Activated CD4-positive, alpha-beta T cell treated with anti-CD3 and anti-CD28 coated beads for 1 hour (primary cell): ENCODE measurements around the gene CYP26B1.
A peak's percentile ranks its signal among the peaks of the same experiment; 100 is the strongest.

Experiments used
- DNase-seq: peaks from one replicate; pipeline ENCODE4 v3.0.0-alpha.2; 2020

The CYP26B1 gene

DNA sequence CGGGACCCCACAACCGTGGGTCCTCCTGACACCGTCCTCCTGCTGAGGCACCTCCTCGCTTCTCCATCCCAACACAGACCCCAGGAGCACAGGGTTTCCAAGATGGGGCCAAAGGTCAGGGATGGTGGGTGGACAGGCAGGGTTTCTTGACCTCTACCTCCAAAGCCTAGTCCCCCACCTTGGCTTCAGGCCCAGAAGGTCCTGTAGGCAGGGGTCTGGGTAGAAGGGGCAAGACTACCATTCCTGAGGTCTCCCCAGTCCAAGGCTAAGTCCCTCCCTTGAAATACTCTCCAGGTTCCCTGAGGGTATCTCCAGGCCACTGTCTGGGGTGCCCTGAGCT is 7.1 kb downstream of the CYP26B1 start:
- no peak for DNase-seq

DNA sequence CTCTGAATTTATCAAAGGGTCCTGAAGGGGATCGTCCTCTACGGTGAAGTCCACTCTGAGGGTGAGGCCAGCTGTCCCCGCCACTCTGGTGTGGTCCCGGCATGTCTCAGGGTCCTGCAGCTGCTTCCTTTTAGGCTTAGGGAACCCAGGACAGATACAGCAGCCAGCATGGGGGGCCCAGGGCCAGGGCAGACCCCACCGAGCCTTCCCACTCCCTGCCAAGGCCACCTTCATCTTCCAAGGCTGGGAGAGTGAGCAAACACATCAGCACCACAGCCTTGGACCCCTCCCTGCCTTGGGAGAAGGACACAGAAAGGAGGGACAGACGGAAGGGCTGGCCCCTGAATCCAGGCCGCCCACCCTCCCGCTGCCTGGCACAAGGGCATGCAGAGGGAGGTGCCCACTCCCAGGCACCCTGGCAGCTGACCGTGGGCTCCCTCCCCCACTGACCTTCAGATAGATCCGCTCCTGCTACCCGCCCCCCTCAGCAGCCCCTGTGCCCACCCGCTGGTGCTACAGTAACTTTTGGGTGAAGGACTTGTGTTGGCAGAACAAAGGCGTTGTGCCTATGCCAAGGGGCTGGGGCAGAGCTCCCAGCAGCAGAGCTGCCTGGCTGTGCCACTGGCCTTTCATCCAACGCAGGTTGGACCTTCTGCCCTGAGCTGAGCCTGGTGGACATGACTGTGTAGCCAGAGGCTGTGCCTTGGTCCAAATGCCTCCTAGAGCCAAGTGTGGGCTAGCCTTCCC is 7.6 kb downstream of the CYP26B1 start:
- DNase-seq = no peak

DNA sequence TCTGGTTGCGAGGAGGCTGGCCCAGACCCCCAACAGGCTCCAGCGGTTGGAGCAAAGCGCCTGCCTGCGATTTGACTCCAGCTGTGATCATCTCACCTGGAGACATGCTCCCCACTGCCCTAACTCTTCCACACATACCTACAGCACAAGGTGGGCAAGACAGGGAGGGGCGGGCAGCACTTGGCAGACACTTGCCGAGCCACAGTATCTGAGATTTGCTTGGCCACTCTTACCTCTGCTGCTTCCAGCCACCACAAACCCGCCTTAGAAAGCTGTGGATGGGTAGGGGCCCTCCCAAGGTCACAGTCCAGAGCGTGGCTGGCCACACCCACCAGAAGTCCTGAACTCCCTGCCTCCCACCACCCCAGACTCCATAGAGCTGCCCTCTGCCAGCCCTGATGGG is 8.2 kb downstream of the CYP26B1 start:
- no peak for DNase-seq

DNA sequence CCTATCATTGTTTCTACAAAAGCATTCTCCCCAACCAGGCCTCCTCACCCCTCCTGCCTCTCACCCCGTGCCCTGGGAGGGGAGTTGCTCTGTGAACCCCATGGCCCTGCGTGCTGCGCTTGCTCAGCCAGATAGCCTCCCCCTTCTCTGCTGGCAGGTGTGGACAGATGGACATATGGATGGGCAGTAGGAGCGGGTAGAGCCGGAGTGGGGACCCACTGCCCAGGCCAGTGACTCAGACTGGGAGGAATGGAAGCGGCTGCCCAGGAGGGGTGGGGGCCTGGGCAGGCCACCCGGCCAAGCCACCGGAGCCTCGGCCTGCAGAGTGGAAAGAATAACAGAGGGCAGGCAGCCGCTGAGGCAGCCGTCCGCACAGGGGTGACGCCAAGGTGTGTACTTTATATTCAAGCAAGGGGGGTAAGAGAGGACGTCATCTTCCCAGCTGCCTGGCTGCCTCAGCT is 8.7 kb downstream of the CYP26B1 start:
- DNase-seq = no peak

DNA sequence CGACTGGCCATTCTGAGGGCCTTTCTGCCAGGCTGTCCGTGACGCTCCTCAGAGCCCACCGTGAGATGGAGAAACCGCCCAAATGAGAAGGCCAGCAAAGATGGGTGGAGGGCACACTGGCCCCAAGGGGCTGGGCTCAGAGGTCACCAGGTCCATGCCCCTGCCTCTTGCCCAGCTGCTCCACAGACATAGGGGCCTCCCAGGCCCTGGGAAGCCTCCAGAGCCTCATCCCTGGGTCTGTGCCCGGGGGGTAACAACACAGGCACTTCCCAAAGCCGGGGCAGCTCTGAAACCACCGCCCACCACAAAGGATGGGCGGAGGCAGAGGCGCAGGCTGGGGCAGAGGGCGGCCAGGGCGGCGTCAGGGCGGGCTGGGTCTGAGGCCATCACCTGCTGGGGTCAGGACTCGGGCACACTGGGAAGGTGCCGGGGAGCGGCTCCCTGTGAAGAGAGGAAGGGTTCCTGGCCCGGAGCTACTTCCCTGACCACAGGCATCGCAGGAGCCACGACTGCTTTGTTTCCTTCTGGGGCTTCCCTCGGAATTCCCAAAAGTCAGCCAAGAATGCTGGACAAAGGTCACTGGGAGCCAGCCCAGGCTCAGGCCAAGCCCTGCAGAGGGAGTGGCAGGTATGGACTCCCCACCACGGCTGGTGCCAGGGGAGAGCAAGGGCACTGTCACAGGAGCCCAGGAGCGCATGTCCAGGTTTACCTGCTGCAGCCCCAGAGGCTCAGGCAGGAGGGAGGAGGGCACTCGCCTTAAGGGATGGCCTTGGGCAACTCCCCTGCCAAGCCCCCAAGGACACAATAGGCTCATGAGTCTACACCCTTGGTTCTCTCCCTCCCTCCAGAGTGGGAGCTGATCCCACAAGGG is 9.4 kb downstream of the CYP26B1 start:
- DNase-seq = no peak

DNA sequence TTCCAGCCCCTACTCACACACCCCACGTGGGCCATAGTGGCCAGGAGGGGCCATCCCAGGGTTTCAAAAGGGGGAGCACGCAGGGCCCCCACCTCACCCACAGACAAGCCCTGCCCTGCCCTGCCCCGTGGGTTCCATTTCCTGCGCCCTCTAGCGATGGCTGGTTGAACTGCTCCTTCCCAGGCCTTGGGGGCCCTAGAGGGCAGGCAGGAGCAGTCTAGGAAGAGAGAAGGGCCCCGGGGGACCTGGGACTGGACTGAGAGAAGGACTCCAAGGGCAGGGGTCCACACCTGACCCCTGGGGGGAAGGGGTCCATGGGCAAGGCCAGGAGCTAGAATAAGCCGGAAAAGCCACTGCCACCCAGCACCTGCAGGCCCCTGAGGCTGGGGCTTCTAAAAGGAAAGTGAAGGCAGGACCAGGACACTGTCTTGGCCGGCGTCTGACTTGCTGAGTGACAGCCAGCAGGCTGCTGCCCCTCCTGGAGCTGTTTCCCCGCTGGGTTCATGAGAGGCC is 10.1 kb downstream of the CYP26B1 start:
- peak; percentile 40 for DNase-seq

DNA sequence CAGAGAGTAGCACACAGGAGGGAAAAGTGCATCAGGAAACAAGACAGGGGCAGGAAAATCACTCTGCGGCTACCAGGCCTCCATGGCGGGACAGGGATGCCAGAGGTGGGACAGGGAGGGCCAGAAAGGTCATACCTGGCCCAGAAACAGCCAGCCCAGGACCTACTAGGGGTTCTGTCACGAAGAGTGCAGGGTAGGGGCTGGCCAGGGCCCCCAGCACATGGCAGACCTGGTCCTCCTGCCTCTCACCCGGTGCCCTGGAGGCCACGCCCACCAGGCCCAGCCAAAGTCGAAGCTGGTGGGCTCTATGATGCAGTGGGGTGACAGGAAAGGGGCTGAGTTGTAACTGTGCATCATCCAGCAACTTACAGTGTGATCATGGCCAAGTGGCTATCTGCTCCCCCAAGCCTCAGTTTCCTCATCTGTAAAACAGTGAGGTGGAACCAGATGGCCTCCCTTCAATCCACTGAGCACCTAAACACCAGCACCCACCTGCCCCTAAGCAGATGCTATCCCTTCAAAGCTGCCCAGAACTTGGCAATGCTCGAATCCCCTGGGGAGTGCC is 10.6 kb downstream of the CYP26B1 start:
- DNase-seq = no peak

DNA sequence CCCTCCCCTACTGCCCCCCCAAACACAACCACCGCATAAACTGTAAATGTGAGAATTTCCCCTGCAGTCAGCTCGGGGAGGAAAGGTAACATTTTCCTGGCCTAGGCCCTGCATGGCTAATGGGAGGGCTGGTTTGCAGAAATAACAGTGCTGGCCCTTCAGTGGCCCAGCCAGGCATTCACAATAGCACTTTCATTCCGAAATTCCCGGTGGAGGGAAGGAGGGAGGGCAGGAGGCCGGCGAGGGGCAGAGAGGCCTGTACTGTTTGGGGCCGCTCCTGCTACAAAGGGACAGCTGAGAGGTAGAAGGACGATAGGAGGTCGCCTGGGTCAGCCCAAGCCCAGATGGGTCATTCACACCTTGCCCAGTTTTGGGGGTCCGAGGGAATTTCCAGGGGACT is 11.3 kb downstream of the CYP26B1 start:
- DNase-seq = no peak

DNA sequence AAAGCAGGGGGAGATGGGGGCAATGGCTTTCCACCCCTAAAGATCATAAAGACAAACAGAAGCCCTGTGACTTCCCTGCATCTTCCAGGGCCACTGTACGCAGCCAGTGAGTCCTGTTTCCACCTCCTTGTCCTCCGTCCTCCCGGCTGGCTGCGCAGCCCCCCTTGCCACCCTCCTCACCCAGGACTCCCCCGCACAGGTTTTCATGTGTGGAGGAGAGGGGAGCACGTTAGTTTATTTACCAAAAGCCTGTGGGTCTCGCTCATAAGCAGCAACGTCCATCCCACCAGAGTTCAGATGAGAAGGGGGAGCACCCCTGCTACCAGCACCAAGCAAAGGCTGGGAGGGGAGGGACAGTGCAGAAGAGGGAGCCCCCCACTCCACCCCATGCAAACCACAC is 11.7 kb downstream of the CYP26B1 start:
- DNase-seq = no peak

DNA sequence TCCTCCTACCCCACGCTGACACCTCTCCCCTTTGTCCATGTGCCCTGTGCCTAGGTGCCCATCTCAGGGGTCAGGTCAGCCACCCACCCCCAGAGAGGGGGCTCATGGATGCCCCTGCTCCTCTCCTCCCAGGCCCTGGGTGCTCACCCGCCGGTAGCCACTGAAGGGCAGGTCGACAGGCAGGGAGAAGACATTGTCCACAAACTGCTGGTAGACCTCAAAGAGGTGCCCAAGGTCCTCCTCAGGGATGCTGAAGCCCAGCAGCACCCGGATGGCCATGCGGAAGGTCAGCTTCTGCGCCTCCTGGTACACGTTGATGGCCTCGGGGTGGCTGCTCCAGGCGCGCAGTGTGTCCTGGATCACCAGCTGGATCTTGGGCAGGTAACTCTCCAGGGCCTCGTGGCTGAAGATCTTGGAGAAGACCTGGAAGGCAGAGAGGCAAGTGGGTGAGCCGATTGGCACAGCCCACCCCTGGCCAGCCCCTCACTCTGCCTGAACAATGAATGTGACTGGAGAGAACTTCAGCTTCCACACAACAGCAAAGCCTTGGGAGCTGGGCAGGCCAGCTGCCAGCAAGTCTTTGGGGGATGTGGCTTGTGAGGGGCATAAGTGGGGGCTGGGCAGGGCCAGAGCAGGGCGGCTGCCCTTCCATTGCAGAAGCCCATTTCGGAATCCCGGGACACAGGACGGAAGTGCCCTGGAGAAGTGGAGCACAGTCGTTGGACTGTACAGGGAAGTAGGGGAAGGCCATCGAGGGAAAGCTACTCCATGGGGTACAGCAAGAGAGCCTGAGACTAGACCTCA is 12.5 kb downstream of the CYP26B1 start:
- DNase-seq = no peak

DNA sequence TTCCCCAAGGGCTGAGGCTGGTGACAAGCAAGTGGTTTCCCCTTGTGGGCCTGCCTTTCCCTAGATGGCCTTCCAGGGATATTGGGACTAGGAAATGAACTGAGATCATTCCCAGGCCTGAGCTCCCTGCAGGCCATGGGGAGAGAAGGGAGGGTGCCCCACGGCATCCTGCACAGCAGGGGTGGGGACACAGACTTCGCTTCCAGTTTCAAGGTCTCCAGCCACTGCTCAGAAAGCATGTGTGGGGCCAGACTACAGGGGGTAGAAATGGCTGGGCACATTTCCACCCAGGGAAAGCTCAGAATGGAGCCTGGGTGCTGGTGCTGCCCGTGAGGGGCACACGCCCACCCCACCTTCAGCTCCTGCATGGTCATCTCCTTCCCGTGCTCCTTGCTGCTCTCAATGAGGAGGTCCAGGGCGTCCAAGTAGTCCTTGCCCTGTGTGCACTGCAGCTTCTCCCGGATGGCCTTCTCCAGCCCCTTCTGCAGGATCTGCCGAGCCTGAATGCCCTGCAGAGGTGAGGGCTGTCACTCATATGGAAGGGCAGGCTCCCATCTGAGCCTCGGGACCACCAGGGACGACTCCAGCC is 13.2 kb downstream of the CYP26B1 start:
- no peak for DNase-seq

DNA sequence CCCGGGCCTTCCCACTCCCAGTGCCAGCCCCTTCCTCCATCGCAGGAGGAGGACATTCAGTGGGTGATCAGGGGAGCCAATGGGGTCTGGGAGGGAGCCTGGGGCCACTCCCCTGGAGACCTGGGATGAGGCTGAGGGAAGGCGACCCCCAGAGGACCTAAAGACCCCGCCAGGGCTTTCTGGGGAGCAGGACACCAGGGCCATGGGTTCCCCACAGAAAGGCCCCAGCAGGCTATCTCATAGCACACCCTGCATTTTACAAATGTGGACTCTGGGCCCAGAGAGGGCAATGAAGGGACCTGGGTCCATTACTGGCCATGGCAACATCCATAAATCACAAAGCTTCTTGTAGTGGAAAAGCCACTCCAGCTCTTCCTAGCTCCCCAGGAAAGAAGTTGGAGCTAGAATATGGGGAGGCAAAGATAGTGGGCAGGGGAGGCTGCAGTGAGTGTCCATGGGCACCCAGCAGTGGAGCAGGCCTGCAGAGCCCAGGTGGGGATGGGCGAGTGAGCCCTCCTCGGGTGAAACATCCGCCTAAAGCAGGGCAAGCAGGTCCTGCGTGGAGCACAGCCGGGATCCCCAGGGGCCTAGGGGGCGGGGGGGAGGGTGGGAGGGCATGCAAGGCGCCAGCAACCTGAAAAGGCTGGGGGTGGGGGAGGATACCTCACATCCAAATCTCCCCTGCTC is 13.8 kb downstream of the CYP26B1 start:
- DNase-seq = no peak

DNA sequence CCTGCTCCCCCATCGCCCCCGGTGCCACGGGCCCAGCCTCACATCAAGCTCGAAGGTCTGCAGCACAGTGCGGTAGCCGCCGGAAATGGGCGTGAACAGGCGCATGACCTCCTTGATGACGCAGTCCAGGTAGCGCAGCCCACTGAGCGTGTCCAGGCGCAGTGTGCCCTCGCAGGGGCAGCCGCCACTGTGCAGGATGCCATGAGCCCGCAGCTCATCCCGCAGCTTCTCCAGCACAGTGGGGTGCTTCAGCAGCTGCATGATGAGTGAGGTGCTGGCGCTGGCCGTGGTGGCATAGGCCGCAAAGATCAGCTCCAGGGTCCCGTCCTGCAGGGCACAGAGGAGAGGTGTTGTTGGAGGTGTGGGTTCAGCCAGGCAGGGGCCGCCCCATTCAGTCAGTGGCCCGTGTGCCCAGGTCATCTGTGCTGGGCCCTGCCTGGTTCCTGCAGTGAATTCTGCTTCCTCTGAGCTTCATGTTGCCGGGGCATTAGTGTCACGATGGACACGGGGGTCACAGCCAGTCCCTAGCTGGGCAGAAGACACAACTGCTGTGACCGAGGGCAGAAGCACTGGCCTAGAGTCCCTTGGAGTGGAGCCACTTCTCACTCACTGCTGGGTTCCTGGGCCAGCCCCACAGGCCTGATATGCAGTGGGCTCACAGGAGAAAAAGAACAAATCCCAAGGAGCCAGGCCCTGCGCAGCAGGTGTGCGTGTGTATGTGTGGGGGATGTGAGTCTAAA is 14.5 kb downstream of the CYP26B1 start:
- DNase-seq = no peak

DNA sequence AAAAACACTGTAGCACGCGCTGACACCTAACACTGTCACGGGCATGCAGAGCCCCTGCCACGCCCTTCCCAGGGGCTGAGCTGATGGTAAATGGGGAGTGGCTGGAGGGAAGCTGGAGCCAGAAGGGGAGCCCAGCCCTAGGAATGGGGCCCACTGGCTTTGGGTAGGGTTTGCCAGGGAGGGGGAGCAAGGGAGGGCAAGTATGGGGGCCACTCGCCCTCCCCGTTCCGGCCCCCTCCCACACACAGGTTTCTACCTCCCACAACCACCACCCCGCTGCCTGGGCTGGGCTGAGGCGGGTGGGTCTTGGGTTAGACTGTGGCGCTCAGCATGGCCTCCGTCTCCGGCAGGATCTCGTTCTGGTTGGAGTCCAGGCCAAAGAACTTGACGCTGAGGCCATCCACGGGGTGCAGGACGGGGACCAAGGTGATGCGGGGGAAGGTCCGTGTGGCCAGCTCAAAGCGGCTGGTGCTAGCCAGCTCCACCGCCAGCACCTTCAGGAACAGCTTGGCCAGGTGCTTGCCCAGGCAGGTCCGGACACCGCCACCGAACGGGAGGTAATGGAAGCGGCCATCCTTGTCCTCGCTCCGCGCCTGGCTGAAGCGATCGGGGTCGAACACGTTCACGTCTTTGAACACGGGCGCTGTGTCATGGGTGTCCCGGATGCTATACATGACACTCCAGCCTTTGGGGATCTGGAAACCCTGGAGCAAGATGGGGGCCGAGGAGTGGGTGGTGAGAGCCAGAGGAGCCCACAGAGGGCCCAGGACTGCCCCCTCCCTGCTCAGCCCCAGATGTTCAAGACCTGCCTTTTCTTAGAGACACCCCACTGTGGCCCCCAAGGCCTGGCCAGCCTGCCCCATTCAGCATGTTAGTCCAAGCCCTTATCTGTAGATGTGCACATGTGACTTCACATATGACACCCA is 15.5 kb downstream of the CYP26B1 start:
- no peak for DNase-seq

DNA sequence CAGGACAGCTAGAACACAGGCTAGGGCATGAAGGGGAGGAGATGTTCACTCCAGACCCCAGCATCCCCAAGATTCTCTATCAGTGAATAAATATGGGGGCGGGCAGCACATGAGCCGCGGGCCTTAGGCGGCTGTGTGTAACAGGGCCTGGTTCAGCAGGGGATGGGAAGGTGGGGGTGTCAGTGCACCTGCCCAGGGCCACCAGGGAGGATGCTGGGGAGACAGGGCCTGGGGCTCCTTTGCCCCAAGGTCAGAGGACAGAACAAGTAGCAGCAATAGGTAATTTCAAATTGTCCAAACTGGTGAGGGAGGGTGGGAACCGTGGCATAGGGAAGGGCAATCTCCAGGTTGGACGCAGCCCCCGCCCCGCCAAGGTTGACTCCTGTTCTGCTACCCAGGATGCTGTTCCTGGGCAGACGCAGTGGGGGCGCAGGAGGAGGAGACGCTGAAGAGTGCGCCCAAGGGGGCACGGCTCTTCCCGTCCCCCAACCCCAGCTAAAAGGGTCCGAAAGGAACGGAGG is 16.2 kb downstream of the CYP26B1 start:
- DNase-seq = no peak

DNA sequence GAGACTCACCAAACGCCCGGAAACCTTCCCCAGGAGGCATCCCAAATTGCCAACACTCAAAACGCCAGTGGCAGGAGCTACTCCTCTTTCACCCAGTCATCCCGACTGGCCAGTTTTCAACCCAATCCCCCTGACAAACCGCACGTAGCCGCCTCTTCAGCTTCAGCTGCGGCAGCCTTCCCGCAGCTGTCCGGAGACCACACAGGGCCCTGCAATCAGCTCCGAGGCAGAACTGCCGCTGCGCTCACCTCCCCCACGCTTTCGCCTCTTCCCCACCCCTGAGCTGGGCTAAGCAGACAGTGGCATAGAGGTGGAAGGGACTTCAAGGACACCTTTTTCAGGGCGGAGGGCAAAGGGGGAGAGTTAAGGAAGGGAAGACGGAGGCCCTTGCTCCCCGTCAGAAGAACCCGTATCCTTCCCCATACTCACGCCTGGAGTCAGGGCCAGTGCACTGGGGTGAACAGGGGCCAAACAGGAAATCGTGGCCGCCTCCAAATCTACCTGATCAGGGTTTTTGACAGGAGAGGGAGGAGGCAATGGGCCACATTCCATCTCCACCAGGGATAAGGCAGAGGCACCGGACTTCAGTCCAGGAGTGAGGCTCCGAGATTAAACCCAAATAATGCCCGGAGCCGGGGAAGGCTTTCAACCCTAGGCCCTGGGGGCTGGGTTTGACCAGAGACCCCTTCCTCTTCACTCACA is 16.9 kb downstream of the CYP26B1 start:
- DNase-seq = no peak

DNA sequence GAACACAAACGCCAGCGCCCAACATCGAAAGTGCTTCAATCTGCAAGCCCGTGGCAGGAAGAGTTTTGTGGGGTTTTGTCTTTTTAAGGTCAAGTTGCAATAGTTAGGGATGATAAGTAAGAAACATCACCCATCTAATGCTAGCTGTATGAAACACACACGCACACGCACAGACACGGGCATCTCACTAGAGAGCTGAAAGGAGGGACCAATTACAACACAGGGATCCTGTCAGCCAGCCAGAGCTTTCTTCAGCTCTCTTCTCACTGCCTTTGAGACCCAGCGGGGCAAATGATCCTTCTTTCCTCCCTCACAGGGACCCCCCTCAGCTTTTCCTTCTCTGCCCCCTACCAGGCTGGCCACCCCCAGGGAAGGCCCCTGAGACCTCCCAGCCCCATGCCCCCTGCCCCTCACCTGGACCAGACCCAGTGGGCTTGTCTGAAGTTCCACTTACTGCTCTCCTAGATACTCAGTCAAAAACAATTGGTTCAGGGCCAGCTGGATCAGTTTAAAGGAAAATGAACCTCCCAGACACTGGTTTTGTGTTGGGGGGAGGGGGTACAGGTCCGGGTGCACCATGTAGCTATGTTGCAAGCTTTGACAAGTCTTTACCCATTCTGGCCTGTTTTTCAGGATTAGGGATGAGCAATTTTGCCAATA is 17.9 kb downstream of the CYP26B1 start:
- DNase-seq = no peak

DNA sequence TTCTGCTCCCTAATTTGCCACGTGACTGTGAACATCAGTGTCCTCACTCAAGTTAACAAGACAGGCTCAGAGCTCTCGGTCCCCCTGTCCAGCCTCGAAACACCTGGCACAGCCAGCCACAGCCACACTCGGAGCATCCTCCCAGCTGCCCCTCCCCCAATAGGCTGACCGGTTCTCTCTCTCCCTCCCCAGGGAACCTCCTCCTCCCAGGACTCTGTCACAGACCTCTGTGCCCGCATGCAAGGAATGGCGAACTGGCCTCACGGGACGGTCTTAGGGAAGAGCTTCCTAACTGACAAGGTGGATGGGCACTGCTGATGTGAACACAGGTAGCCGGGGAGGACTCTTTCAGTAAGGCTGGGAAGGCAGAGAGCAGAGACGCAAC is 18.8 kb downstream of the CYP26B1 start:
- DNase-seq = no peak
